Astrocyte (in vitro differentiated cells and primary cell): Measurements from ENCODE around the gene EAF1.

Experiments used
- EZH2 ChIP-seq: IDR thresholded peaks from 2 replicates; pipeline ENCODE4 v1.6.1; 2012; ENCODE audit warnings: mild to moderate bottlenecking, low read length, inconsistent platforms; ENCODE audit not compliant: insufficient read depth
- TF ChIP-seq, protein P1 (sequence below): IDR thresholded peaks from 2 replicates; pipeline ENCODE4 v1.5.1; 2011; ENCODE audit warnings: low read depth, mild to moderate bottlenecking, inconsistent platforms, low read length, moderate library complexity; ENCODE audit not compliant: insufficient read depth

DNA sequence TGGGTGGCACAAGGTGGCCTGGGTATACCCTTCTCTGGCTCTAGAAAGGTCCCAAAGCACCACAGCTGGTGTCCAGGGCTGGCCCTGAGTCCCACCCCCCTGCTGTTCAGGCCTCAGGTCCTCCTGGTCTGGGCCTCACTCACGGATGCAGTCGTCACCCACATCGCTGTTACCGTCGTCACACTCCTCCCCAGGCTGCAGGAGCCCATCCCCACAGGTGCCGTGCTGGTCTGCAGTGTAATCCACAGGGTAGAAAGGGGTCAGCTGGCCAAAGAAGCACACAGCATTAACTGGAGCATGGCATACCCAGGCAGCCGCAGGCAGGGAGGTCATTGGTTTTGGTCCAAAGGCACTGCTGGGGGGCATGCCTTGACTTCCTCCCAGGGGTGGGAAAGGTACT, 28.4 kb downstream of the EAF1 start:
- TF ChIP-seq, protein P1, sequence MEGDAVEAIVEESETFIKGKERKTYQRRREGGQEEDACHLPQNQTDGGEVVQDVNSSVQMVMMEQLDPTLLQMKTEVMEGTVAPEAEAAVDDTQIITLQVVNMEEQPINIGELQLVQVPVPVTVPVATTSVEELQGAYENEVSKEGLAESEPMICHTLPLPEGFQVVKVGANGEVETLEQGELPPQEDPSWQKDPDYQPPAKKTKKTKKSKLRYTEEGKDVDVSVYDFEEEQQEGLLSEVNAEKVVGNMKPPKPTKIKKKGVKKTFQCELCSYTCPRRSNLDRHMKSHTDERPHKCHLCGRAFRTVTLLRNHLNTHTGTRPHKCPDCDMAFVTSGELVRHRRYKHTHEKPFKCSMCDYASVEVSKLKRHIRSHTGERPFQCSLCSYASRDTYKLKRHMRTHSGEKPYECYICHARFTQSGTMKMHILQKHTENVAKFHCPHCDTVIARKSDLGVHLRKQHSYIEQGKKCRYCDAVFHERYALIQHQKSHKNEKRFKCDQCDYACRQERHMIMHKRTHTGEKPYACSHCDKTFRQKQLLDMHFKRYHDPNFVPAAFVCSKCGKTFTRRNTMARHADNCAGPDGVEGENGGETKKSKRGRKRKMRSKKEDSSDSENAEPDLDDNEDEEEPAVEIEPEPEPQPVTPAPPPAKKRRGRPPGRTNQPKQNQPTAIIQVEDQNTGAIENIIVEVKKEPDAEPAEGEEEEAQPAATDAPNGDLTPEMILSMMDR, result no peak
- TF ChIP-seq EZH2, result no peak
